ENCODE results near the gene MCC.

MCC gene

GRCh38 chr5:113358696-113359095 lies 129.6 kb downstream of the MCC start:
- no peak for DNase-seq

DNA sequence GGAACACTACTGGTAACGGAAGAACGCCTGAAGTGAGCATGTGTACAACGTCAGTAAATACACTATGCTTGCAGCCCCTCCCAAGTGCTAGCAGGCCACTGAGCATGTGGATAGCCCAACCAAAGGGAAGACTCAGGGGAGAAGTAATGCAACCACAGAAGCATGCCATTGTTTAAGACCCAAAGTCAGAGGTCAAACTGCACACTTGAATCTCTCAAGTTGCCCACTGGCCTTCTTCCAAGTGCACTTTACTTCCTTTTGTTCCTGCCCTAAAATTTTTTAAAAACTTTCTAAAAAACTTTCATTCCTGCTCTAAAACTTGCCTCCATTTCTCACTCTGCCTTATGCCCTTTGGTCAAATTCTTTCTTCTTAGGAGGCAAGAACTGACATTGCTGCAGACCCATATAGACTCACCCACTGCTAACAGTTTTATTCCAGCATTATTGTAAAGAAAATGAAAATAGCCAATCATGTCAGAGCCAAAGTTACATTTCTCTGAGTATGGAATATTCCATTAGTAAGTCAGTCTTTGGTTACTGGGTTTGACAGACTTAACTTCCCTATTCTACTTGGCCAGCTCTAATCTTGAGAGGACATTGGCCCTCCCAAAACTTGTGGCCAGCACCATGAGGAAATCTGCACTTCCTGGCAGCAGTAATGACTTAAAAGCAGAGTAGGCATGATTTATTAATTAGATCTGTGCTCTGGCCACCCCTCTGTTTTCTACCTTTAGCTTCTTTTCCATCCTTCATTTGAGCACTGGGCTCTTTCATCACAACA lies 130.4 kb downstream of the MCC start:
- no peak for DNase-seq

DNA sequence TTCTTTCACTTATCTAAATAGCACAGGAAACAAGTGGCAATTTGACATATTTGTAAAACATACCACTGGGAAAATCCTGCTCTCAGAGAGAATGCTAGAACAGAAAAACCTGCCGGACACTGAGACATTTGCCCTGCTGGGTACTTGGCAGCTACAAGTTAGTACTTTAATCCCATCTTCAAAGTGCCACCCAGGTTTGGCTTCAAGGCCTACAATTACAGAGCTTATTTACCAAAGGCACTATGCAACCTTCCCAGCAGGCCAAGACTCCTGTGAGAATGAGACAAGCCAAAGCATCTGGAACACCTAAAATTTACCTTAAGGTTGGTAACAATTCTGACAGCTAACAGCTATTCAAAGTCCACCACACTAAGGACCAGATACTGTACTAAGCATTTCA lies 131.8 kb downstream of the MCC start:
- no peak for DNase-seq

- no peak for DNase-seq
Observed at GRCh38 chr5:113354055-113354454, 134.2 kb downstream of the MCC start.

GRCh38 chr5:113347572-113347971 lies 140.7 kb downstream of the MCC start:
- no peak for DNase-seq

DNA sequence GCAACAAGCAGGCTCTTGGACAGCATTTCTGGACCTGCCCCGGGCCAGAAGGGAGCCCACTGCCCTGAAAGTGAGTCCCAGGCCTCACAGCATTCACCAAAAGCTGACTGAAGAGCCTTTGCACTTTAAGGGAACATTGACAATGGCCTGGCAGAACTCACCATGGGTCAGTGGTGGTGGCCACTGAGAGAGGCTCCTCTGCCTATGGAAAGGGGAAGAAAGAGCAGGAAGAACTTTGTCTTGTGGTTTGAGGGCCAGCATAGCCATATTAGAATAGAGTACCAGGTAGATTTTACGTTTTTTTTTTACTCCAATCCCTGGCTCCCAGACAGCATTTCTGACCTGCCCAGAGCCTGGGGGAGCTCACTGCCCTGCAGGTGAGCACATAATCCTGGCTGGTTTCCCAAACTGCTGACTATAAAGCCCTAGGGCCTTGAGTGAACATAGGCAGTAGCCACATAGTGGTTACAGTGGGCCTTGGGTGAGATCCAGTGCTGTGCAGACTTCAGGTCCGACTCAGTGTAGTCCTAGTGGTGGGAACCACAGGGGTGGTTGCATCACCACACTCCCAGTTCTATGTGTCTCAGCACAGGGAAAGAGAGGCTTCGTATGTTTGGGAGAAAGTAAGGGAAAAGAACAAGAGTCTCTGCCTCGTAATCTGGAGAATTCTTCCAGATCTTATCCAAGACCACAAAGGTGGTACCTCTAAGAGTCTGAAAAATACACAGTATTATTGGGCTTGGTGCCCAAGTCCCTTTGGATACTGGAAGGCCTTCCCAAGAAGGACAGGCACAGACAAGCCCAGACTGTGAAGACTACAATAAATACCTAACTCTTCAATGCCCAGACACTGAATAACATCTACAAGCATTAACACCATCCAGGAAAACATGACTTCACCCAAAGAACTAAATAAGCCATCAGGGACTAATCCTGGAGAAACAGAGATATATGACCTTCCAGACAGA lies 143.0 kb downstream of the MCC start:
- DNase-seq = no peak

- DNase-seq = no peak
Observed at GRCh38 chr5:113343343-113343742, 144.9 kb downstream of the MCC start.

DNA sequence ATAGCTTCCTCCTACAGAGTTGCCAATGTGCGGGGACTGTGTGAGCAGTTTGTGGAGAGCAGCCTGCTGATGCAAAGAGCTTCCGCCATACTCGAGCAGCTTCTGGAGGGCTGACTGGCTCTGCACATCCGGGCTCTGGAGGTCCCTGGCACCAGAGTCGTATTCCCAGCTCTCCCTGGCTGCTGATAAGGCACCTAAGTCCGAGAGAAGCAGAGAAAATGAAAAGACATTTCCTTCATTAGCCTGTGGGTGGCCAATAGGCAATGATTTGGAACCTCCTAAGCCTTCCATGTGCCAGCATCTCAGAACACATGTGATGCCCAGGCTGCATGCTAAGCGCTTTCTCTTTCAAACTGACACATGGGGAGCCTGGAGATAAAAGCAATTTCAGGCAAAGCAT lies 147.7 kb downstream of the MCC start:
- no peak for DNase-seq

GRCh38 chr5:113338628-113339027 lies 149.6 kb downstream of the MCC start:
- no peak for DNase-seq

DNA sequence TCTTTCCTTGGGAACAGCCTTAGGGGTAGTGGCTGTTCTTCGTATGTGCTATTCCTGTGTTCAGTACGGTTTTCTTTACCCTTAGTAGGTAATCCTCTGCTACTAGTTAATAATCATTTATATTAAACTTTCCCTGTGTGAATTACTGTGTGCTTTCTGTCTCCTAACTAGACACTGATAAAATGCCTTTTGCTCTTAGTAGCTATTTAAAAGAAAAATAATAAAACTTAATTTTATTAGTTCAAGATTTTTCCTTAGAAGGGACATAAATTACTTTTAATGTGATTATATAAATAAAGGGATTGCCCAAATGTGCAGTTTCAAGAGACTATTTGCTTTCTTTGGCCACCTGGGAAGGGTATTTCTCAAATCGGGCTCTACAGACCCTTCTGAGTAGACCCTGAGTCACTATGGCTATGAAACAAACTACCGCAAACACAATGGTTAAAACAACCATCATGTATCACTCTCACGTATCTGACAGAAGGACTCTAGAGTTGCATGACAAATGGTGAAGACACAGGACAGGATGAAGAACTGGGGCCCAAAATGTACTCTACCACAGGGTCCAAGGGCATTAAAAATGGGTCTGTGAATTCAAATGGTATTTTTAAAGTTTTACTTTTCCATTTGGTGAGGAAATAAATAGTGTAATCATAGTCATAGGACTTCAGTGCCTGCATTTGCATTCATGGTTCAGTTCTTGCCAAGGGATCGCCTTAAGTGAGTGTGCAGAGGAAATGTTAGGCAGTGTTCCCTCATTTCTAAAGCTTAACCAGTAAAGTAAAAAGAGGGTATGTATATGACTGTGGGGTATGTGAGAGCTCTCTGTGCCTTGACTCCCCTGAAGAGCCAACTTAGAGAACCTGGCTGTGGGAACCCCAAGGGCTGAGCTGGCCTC lies 150.5 kb downstream of the MCC start:
- DNase-seq = no peak

GRCh38 chr5:113336975-113337374 lies 151.3 kb downstream of the MCC start:
- DNase-seq = no peak

DNA sequence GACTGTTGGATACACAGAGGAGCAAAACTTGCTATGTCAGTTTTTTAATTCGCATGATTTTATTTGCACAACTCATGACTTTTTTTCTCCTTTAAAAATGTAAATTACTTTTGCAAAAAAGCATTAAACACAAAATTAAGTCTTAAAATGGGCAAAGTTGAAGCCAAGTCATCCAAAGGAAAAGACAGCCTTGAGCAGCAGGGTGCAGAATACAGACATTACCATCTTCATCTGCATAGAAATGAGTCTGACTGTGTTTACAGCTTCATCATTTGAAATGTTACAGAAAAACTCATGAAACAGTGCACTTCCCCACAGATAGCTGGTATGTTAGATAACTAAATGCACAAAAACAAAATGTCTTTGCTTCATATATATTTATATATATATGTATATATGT lies 154.8 kb downstream of the MCC start:
- no peak for DNase-seq

DNA sequence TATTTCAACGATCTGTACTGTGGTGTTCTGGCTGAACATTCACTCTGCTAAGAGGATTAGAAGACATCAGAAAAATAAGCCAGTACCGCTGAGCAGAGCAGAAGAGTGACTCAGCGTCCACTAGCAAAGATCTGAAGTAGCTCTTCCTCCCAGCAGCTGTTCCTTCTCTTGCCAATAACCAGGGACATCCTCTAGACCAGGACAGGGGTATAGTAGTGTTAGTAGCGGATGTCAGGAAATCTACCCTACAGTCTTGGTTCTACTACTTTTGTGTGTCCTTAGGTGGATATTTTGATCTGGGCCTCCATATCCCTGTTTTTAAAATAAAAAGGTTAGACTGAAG lies 157.1 kb downstream of the MCC start:
- no peak for DNase-seq

- DNase-seq = no peak
Observed at GRCh38 chr5:113330533-113331208, 157.6 kb downstream of the MCC start.

DNA sequence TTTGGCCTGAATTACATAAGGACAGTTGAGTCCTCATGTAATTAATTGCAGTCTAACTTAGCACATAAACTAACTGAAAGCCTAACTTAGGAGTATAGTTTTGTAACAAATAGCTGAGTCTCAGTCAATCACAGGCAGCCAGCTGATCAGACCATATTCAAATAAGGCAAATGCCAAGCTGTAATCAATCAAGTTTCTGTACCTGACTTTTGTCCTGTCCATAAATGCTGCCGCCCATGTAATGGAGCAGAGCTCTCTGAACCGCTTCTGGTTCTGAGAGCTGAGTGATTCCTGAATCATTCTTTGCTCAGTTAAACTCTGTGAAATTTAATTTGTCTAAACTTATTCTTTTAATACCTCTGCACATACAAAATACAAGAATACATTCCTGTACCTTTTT lies 158.3 kb downstream of the MCC start:
- no peak for DNase-seq

GRCh38 chr5:113325054-113325453 lies 163.2 kb downstream of the MCC start:
- no peak for DNase-seq

GRCh38 chr5:113321276-113321675 lies 167.0 kb downstream of the MCC start:
- DNase-seq = no peak

DNA sequence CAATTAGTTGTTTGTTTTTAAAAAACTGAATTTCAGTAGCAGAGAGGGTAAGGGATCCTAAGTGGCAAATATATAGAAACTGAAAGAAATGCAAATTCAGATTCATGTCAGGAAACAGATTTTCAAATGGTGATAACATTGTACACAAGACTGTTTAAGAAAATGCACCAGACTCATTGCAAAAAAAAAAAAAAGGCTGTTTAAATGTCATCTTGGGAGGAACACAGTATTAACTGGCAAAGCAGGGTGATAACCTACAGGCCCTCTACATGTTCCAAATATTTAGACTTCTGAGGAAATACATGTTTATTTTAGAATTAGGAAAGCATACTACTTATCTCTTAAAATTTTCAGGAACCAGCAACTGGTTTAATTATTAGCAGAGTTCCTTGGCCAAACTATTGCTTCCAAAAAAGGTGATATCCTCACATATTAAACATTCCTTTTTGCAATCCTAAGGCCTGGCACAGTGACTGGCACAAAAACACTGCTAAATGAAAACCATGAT lies 167.9 kb downstream of the MCC start:
- DNase-seq = no peak

GRCh38 chr5:113319256-113320053 lies 168.8 kb downstream of the MCC start:
- no peak for DNase-seq

DNA sequence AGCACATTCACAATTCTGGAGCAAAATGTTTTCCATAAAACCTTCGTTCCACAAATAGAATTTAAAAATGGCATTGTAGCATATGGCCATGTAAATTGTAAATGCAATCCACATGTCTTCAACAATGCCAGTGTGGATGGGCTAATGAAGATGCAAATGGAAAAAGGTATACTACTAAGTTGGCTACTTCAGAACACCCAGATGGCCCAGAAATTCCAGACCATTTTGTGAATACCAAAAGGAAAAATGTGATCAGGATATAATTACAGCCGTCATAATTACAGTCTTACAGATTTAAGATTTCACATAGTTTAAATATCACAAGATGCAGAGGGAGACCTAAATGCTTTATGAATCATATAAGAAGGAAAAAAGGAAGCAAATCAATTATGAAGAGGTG lies 170.6 kb downstream of the MCC start:
- DNase-seq = no peak

- no peak for DNase-seq
Observed at GRCh38 chr5:113311301-113311700, 177.0 kb downstream of the MCC start.

All from activated CD4-positive, alpha-beta T cell treated with anti-CD3 and anti-CD28 coated beads for 48 hours (primary cell).